Activated CD4-positive, CD25-positive, alpha-beta regulatory T cell treated with anti-CD3 and anti-CD28 coated beads, Interleukin-2, amount 50 U/mL, for 16 hours (primary cell): ENCODE data around the gene FOXO3.
"Not testable (repeated sequence)": the region's sequence is repeated elsewhere in the genome, so short reads cannot be mapped to it uniquely, and the experiment has no call there.

Source experiments
- DNase-seq: peaks from one replicate; pipeline ENCODE4 v3.0.0-alpha.2; 2020; ENCODE audit warnings: low read depth, low spot score

The FOXO3 gene

DNA sequence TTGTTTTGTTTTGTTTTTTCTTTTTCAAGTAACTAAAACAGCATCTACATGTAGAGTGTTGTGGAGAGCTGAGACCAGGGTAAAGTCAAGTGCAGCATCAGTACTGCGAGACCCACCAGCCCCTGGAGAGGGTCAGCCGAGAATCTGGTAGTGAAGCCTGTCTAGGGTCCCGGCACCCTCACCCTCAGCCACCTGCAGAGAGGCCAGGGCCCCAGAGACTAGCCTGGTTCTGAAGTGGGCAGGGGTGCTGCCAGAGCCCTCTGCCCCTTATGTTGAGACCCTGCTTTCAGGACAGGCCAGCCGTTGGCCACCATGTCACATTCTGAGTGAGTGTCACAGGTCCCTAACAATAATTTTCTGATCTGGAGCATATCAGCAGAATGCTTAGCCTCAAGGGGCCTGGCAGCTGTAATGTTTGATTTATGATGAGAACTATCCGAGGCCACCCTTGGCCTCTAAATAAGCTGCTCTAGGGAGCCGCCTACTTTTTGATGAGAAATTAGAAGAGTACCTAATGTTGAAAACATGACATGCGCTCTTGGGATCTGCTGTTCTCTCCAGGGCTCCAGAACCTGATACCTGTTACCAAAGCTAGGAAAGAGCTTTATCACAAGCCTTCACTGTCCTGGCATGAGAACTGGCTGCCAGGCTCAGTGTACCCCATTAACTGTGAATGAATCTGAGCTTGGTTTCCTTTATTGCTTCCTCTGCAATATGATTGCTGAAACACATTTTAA, 121.8 kb downstream of the FOXO3 start:
- DNase-seq, result not testable (repeated sequence)

DNA sequence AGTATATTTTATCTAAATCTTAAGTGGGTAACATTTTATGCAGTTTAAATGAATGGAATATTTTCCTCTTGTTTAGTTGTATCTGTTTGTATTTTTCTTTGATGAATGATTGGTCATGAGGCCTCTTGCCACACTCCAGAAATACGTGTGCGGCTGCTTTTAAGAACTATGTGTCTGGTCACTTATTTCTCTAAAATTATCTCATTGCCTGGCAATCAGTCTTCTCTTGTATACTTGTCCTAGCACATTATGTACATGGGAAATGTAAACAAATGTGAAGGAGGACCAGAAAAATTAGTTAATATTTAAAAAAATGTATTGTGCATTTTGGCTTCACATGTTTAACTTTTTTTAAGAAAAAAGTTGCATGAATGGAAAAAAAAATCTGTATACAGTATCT, 123.3 kb downstream of the FOXO3 start:
- not testable (repeated sequence) for DNase-seq

DNA sequence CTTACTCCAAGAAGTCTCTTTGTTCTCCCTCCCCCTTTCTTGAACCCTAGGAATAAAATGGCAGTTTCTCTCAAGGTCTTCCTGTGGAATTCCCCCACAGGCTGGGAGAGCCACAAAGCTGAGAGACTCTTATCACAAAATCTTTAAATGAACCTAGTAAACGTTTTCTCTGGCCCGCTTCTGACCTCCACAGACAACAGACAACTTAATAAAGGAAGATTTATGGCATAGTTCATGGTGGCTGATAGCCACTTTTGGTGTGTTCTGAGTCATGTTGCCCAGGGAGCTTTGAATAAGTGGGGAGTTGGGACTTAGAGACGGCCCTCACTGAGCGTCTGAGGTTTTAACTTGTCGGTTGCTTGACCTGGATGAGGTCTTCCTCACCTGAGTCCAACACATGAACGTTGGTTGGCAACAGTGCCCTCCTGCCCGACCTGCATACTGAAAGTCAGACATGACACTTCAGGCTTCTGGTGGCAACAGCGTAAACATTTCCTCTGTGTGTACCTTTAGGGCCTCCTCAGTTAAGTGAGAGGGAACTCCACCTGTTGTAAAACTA, 124.1 kb downstream of the FOXO3 start:
- no peak for DNase-seq

DNA sequence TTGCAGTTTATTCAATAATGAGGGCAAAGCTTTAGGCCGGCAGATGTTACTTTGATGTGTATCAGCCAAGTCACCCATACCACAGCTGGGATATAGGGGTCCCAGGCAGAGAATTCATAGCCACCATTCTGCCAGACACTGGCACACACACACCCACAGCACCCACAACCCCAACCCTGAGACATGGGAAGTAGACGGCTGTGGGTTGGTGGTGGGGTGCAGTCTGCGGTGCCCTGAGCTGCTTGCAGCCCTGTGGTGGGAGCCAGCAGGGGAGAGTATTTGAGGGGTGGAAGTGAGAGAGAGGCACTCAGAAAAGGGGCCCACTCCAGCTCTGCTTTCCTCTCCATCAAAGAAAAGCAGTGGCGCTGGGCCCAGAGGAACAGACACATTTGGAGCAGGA, 125.3 kb downstream of the FOXO3 start:
- DNase-seq, result no peak

DNA sequence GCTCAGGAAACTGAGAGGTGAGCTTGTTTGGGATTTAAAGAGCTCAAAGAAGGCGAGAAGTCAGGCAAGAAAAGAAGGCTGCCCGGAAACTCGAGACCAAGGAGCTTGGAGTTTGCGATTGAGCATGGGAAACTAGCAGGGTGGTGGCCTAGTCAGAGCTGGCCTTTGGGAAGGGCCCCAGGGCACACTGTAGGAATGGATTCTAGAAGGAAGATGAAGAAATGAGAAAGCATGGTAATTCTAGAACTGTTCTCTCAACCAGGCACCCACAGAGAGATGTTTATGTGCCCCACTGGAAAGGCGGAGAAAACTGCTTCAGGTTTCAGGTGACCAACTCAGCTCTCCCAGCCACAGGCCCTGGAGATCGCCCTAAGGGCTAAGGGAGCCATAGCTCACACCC, 126.2 kb downstream of the FOXO3 start:
- DNase-seq, result no peak

DNA sequence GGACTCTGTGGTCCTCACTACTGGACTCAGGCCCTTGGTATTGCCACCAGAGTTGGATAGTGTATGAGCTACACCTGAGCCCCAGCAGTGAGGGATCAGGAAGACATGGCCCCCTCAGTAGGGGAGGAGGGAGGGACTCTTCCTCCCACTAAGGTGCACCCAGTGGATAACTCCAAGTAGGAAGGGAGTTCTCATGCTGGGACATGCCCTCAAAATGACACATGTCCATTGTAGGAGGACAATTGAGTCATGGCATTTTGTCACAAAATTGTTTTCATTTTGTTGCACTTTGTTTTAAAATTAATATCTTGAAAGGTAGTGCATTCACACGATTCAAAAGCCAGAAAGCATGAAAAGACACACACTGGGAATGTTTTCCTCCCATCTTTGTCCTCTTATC, 127.2 kb downstream of the FOXO3 start:
- DNase-seq, result no peak

DNA sequence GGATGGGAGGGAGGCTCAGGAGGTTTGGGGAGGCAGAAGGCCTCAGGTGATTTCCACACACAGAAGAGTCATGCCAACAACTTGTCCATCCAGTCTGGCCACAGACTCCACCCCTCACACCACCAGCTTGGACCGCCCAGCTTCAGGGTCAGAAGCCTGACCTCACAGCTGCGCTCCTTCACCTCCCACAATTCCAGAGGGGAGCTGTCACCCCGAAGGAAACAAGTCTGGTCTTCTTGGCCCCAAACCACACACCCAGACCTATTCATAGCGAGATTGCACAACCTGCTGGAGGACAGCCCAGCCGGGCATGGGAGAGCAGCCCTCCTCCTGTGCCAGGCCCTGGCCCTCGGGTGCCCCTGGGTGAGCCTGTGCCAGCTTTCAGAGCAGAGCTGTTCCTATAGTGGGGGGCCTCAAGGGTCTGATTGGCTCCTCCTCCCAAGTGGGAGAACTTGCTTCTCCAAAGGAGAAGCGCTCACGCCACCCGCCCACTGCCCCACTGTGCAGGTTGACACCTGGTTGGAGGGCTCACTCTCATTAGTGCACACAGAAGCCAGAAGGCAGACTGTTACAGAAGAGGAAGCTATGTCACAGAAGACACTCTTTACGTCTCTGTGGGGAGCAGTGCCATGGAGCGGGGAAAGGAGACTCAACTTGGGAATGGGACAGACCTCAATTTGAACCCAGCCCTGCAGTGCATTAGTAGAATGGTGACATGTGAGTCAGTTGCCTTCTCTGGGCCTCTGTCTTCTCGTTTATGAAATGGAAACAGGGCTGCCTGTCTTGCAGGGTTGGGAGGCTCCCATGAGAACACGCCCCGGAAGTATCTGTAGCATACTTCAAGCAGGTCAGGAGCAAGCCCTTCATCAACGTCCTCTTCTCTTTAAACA, 128.8 kb downstream of the FOXO3 start:
- DNase-seq, result no peak

DNA sequence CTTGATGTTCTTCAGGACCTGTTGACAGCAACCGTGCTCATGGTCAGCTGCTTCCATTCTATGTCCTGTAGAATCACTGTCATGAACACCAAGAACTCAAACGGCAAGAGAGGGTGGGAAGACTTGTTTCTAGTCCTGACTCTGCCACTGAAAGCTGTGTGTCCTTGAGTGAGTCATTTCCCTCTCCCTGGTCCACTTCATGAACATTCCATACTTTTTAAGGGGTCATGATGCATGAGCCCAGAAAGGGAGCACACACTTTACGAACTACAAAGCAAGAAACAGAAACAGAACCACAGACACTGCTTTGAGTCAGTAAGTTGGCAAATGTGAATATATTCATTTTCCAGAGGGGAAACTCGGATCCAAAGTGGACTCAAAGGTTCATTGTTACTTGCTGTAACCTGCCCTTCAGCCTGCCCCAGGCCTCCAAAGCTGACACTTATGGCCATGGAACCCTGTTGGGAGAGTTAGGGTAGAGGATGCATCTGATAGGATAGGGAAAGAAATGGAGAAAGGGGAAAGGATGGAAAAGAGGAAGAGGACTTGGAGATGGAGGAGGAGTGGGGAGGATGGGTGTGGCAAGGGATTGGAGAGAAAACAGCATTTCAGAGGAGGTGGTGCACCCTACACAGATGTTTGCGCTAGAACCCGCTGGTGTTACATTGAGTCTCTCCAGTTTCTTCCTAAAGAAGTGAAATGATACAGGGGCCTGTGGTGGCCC, 129.8 kb downstream of the FOXO3 start:
- no peak for DNase-seq

DNA sequence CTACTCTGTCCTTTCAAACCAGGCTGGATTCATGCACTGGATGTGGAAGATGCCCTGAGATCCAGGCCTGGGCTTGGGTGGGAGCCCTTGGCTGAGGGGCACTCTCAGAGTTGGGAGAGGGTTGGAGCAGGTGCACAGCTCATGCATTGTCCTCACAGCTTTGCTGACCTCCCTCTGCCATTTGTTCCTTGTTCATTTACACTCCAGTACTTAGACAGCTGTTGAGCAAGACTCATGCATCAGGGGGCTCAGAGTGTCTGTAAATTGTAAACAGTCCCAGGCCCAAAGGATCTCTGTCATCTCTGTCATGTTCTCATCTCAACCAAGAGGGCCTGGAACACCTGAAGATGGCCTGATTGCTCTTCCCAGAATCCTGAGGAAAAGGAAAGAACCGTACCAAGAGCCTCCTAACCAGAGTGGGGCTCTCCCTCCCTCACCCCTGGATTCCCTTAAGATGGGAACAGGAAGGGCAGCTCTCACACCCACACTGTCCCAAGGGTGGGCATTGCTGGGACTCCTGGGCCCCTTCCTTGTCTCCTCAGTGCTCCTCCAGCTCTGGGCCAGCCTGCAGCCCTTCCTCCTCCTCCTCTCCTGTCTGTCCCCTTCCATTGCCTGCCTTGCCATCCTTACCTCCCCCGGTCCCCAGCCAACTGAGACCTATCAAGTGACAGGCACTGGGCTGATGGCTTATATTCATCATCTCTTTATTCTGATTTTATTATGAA, 132.9 kb downstream of the FOXO3 start:
- DNase-seq, result no peak

DNA sequence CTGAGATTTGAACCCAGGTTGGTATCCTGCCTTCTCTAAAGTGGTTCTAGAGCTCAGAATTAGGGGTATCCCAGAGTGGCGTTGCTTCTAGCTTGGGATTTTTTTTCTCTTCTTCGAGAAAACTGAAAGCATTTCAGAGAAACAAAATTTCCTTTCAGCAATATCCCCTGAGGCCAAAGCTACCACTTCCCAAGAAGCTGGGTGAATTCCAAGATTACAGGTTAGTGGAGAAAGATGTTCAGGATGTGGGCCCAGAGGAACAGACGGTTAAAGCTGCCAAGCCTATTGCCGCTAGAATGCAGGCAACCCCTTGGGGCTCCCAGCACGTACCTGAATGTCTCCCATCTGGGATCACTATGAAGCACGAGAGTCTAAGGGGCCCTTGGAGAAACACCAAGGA, 134.1 kb downstream of the FOXO3 start:
- DNase-seq, result no peak

DNA sequence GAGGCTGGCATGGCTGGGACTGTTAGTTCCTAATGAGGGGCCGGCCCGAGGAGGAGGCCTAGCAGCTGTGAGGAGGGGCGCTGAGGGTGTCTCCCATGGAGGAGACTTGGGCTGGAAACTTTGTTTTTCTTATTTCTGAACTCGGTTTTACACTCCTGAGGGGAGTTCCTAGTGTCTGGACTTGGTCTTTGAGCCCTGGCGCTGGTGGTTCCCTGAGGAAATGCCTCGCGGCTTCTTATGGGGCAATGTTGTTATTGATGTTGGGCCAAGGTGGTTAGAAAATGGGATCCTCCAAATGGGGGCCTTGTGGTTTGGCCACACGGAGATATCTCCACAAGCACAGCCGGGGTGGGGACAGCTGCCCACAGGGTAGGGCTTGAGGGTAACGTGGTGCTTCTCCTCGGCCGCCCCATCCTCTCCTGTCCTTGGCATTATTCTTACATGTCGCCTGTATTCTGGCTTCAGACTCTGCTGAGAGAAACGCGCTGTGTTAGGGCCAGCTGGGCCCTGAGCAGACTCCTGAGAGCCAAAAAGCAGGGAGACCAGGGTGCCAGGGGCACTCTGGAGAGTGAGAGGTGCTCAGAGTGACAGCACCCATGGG, 136.9 kb downstream of the FOXO3 start:
- no peak for DNase-seq

DNA sequence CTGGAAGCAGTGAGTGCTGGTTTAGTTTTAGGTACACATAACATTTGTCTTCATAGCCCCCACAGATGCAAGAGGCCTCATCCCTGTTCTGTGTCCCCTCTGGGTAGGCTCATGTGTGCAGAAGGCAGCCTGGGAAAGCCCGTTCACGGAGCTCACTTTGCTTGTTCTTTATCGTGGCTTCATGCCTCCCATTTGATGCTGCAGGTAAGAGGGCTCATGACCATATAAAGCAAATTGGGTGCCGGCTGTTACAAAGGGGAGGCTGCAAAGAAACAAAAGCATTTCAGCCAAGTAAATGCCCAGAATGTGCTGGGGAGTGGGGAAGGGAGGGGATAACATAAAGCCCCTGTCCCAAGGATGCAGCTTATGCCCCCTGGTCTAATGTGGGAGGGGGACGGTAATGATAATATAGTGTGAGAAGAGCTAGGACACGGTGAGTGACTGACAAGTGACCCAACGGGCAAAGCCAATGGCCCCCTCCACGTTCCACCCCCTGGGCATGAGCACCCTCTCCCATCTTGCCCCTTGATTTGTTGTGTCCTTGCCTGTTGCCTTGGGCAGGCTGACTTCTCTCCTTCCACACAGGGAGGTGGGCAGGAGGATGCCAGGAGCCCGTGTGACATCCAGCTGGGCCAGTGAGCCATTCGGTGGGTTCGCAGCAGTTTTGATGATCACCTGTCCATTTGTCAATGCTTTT, 138.0 kb downstream of the FOXO3 start:
- DNase-seq, result no peak

DNA sequence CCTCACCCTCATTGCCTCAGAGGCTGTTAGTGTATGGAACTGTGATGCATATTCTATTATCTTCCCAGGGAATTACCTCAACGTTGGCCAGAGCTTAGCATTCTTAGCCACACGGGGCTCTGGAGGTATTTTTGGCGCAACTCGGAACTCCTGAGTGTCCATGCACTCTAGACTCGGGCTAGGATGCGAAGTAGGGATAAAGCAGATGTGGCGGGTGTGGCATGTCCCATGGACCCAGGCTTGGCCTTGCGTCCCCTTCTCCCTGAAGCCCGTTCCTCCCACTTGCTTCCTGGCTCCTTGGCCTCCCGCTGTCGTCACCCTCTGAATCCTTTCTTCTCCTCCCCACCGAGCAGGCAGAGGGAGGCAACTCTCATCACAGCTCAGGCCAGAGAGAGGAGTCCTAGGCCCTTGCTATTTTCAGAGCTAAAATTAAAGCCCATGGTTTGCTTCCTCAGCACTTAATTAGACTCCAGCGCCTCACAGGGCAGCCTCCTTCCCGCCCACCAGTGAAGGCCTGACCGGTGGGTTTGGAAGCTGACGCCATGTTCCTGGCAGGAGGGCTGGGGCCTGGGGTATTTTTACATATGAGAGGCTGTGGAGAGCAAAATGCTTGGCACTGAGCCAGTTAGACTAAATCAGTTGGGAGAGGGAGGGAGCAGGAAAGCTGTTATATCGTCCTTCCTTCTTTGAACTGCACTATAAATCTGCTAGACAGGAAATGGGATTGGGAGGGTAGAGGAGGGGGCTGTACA, 138.7 kb downstream of the FOXO3 start:
- no peak for DNase-seq

DNA sequence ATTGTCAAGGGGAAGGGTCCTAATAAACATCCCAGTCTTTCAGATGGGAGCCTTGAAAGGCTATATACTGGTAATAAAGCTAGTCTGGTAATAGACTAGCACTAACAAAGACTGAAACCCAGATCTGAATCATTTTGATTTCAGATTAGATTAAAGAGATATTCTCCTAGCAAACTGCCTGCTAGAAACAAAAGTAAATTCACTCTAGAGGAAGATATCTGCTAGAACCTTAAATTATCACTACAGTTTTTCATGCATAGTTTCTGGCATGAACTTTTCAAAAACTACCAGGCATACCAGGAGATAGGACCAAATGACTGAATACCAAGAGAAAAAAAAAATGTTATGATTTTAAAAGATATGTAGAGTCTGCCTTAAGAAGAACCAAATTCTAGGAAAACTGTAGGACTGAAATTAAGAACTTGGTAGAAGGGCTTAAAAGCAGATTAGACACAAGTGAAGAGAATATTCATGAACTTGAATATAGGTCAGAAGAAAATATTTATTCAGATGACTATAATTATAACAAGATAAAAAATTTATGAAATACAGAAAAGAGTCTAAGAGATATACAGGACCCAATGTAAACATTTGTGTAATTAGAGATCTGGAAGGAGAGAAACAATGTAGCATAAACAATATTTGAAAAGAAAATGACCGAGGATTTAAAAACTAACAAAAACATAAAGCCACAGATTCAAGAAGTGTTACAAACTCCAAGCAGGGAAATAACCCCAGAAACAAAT, 141.6 kb downstream of the FOXO3 start:
- DNase-seq, result no peak

DNA sequence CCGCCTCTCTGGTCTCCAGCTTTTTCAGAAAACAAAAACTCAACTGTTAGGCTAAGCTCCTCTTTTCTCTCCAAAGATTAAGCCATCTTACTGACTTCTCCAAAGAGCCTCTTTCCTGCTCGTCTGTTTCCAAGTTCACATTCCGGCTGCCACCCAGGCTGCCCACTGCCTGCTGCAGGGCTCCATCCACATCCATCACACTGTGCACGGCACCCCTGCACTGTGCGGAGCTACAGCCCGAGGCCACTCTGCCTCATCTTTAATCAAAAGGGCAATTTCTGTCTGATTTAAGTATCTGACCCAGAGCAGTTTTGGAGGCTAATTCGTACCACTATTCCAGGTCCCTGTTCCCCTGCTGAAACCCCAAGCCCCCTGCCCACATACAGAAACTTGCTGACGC, 145.9 kb downstream of the FOXO3 start:
- DNase-seq, result no peak

DNA sequence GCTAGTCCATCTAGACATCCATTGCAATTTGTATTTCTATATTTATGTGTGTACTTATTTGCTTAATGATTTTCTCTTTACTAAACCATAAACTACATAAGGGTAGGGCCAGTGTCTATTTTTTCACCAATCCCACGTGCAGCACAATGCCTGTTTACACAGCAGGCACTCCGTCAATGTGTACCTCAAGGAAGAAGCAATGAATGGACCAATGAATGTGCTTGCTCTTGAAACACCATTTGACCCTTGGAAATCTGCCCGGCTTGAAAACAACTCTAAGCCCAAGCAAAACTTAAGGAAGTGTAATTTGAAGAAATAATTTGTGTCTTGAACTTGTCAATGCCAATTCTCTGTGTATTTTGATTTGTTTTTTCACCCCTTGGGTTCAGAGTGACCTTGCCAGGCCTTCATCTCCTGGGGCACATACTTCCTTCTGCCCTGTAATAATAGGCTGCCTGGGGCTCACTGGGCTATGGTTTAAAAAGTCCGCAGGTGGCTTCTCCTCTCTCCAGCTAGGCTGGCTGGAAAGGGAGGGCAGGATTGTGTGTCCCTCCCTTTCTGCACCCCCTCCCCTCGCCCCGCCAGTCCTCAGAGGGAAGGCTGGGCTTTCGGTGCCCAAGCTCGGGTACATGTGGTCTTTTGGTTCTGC, 146.7 kb downstream of the FOXO3 start:
- no peak for DNase-seq

DNA sequence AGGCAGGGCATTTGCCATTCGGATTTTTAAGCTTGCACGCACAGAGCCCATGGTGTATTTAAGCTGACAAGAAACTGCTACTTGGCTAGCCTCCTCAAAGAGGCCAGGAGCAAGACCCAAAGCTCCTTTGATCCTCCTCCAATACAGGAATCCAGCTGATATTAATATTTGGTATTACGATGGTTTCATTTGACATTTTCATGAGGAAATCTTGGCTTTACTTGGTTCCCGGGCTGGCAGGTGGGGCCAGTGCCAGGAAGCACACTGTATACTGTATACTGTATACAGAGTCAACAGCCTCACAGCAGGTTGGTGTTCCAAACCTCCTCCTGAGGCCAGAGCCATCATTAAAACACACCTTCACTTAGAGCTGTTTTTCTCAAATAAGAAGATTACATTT, 149.3 kb downstream of the FOXO3 start:
- DNase-seq, result no peak

DNA sequence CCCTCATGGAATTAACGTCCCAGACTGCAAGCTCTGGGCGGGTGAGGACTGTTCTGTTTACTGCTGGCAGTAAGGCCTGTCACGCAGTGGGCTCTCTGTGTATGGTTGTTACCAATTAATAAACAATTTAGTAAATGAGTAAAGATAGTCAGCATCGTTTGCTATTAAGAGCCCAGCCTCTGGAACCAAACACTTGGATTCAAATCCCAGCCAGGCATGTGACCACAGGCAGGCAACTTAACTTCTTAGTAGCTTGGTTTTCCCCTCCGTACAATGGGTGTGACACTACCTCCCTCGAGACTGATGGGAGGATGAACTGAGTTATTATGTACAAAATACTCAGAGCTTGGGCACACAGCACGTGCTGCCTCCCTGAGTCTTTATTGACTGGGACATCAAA, 149.8 kb downstream of the FOXO3 start:
- no peak for DNase-seq
